Liver (tissue), 9 donors: ENCODE data around the gene ABCB9. TPM values are rescaled to one million over a fixed set of nuclear protein-coding genes. Genes with fewer than 3 reads are reported as not detected.

Experiments used
- DNase-seq: peaks from one replicate; pipeline ENCODE4 v3.0.0-alpha.2; 2017; ENCODE audit warnings: low spot score
- H3K27ac ChIP-seq, 2 donors: one replicate each; pipeline ENCODE4 v1.7.0; 2013; ENCODE audit warnings: inconsistent platforms in 2 of 2, low read length in 2 of 2, control low read depth in 1 of 2, low read depth in 1 of 2, mild to moderate bottlenecking in 1 of 2
- H3K27me3 ChIP-seq, 4 donors: one replicate each; pipeline versions ENCODE4 v1.6.1 to v1.7.0; 2013; ENCODE audit warnings: low read length in 3 of 4, inconsistent platforms in 1 of 4, mild to moderate bottlenecking in 1 of 4, moderate library complexity in 1 of 4; ENCODE audit not compliant: control insufficient read depth in 4 of 4, insufficient read depth in 4 of 4
- H3K36me3 ChIP-seq, 4 donors: one replicate each; pipeline versions ENCODE4 v1.6.1 to v1.7.0; 2013; ENCODE audit warnings: low read length in 3 of 4, mild to moderate bottlenecking in 3 of 4, low read depth in 1 of 4, moderate library complexity in 1 of 4; ENCODE audit not compliant: control insufficient read depth in 4 of 4, insufficient read depth in 3 of 4
- H3K4me1 ChIP-seq, 4 donors: one replicate each; pipeline versions ENCODE4 v1.6.1 to v1.7.0; 2013; ENCODE audit warnings: low read length in 3 of 4, mild to moderate bottlenecking in 3 of 4, moderate library complexity in 1 of 4; ENCODE audit not compliant: control insufficient read depth in 4 of 4, insufficient read depth in 4 of 4
- H3K4me3 ChIP-seq, 3 donors: one replicate each; pipeline versions ENCODE4 v1.6.1 to v1.7.0; 2013; ENCODE audit warnings: low read length in 3 of 3, control low read depth in 1 of 3, low read depth in 1 of 3, mild to moderate bottlenecking in 1 of 3
- H3K9ac ChIP-seq, 2 donors: one replicate each; pipeline ENCODE4 v1.7.0; 2013; ENCODE audit warnings: low read length in 2 of 2, mild to moderate bottlenecking in 2 of 2, moderate library complexity in 2 of 2, control low read depth in 1 of 2, low read depth in 1 of 2
- H3K9me3 ChIP-seq, 4 donors: one replicate each; pipeline versions ENCODE4 v1.6.1 to v1.7.0; 2013; ENCODE audit warnings: low read length in 3 of 4; ENCODE audit not compliant: control insufficient read depth in 4 of 4
- ATF3 ChIP-seq: IDR thresholded peaks from 2 replicates; pipeline ENCODE4 v1.6.1; 2016; ENCODE audit warnings: antibody characterized with exemption
- EGR1 ChIP-seq, 2 donors: IDR thresholded peaks; 2 replicates each; pipeline ENCODE4 v1.6.1; 2016 to 2018; ENCODE audit warnings: antibody characterized with exemption in 2 of 2, low read depth in 2 of 2
- FOXA1 ChIP-seq: IDR thresholded peaks from 2 replicates; pipeline ENCODE4 v1.6.1; 2016; ENCODE audit warnings: antibody characterized with exemption
- FOXA2 ChIP-seq: IDR thresholded peaks from 2 replicates; pipeline ENCODE4 v1.6.1; 2016; ENCODE audit warnings: antibody characterized with exemption
- GABPA ChIP-seq, 2 donors: IDR thresholded peaks in 1 of 2; conservative IDR thresholded peaks in 1 of 2; 2 replicates each; pipeline ENCODE4 v1.6.1; 2016; ENCODE audit warnings: antibody characterized with exemption in 2 of 2, mild to moderate bottlenecking in 1 of 2, moderate library complexity in 1 of 2
- HNF4A ChIP-seq, 2 donors: conservative IDR thresholded peaks; 2 replicates each; pipeline ENCODE4 v1.6.1; 2016; ENCODE audit warnings: antibody characterized with exemption in 2 of 2, mild to moderate bottlenecking in 2 of 2
- HNF4G ChIP-seq: IDR thresholded peaks from 2 replicates; pipeline ENCODE4 v1.6.1; 2016; ENCODE audit warnings: antibody characterized with exemption
- JUND ChIP-seq, 2 donors: IDR thresholded peaks; 2 replicates each; pipeline ENCODE4 v1.6.1; 2016; ENCODE audit warnings: antibody characterized with exemption in 2 of 2
- NR2F2 ChIP-seq: IDR thresholded peaks from 2 replicates; pipeline ENCODE4 v1.6.1; 2016; ENCODE audit warnings: antibody characterized with exemption
- RAD21 ChIP-seq, 2 donors: IDR thresholded peaks; 2 replicates each; pipeline ENCODE4 v1.6.1; 2016; ENCODE audit warnings: antibody characterized with exemption in 2 of 2, mild to moderate bottlenecking in 2 of 2
- RXRA ChIP-seq, 2 donors: IDR thresholded peaks; 2 replicates each; pipeline ENCODE4 v1.6.1; 2017 to 2018; ENCODE audit warnings: antibody characterized with exemption in 2 of 2, mild to moderate bottlenecking in 1 of 2
- SP1 ChIP-seq: IDR thresholded peaks from 2 replicates; pipeline ENCODE4 v1.6.1; 2018; ENCODE audit warnings: antibody characterized with exemption, mild to moderate bottlenecking
- TAF1 ChIP-seq: conservative IDR thresholded peaks from 2 replicates; pipeline ENCODE4 v1.6.1; 2016; ENCODE audit warnings: antibody characterized with exemption, mild to moderate bottlenecking
- YY1 ChIP-seq: IDR thresholded peaks from 2 replicates; pipeline ENCODE4 v1.6.1; 2016; ENCODE audit warnings: antibody characterized with exemption, mild to moderate bottlenecking
- ZBTB33 ChIP-seq: IDR thresholded peaks from 2 replicates; pipeline ENCODE4 v1.6.1; 2016; ENCODE audit warnings: antibody characterized with exemption
- WGBS: extraction: QIAGEN DNeasy Blood & Tissue Kit; methylation state at CpG from one replicate; pipeline ENCODE4 v1.1.7; 2013; 5-methylcytosine and 5-hydroxymethylcytosine counted together
- polyA plus RNA-seq, 2 donors: library from polyadenylated mRNA; stranded (reverse) in 1 of 2; unstranded in 1 of 2; fragments of 200-250 nt in 1 of 2; fragments of >200 nt in 1 of 2; fragmentation: Nextera tagmentation in 1 of 2; extraction: Ambion mirVana in 1 of 2; gene quantifications; one replicate each; pipeline versions ENCODE4 v1.2.1 to v1.2.3, GENCODE V29; 2013 to 2015
- total RNA-seq, 2 donors: library from RNA; depleted of rRNA; stranded (reverse); fragments of >200 nt; gene quantifications; one replicate each; pipeline ENCODE4 v1.2.3, GENCODE V29; 2014
- TF ChIP-seq, protein P1 (sequence below): fragments of 150-350 bp; IDR thresholded peaks from 2 replicates; pipeline ENCODE4 v1.5.1; 2017; ENCODE audit warnings: improper control_type of control experiment, low read depth, low read length; ENCODE audit not compliant: missing input control
- TF ChIP-seq, protein P2 (sequence below): IDR thresholded peaks from 2 replicates; pipeline ENCODE4 v1.6.1; 2016; ENCODE audit warnings: antibody characterized with exemption, mild to moderate bottlenecking
- TF ChIP-seq, protein P3 (sequence below): IDR thresholded peaks from 2 replicates; pipeline ENCODE4 v1.6.1; 2016; ENCODE audit warnings: antibody characterized with exemption
- donor health status: healthy.
- donor health status: healthy.
- donor health status: healthy.
- donor health status: healthy.
- donor health status: healthy.

ABCB9 gene
- total and polyA plus RNA-seq, 4 donors, result 0.29 to 3.3 (median 1.3) TPM

DNA sequence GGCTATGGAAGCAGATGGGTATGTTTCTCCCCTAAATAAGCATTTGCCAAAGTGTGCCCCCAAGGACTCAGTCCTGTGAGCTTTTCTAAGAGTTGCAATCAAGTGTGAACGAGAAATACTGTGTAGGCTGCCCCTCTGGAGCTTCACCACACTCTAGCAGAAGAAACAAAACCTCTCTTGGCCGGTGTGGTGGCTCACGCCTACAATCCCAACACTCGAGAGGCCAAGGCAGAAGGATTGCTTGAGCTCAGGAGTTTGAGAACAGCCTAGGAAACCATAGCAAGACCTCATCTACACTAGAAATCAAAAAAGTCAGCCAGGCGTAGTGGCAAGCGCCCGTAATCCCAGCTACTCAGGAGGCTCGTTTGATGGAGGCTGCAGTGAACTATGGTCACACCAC is 80.1 kb downstream of the ABCB9 start:
- 96% methylated on average over 8 of the region's 8 CpGs for WGBS
- DNase-seq, result no peak
- H3K36me3 ChIP-seq, result no peaks in the 10 kb centered on the region
- H3K9me3 ChIP-seq, result no peaks in the 10 kb centered on the region
- no peak overlapping the region for H3K9ac ChIP-seq
- H3K27ac ChIP-seq, result no peak overlapping the region
- peaks cover 0 to 29% (median 10%) of the 10 kb centered on the region in 4 donors for H3K4me1 ChIP-seq
- H3K4me3 ChIP-seq, result no peak overlapping the region
- H3K27me3 ChIP-seq, result no peaks in the 10 kb centered on the region
- TF ChIP-seq, protein P1, sequence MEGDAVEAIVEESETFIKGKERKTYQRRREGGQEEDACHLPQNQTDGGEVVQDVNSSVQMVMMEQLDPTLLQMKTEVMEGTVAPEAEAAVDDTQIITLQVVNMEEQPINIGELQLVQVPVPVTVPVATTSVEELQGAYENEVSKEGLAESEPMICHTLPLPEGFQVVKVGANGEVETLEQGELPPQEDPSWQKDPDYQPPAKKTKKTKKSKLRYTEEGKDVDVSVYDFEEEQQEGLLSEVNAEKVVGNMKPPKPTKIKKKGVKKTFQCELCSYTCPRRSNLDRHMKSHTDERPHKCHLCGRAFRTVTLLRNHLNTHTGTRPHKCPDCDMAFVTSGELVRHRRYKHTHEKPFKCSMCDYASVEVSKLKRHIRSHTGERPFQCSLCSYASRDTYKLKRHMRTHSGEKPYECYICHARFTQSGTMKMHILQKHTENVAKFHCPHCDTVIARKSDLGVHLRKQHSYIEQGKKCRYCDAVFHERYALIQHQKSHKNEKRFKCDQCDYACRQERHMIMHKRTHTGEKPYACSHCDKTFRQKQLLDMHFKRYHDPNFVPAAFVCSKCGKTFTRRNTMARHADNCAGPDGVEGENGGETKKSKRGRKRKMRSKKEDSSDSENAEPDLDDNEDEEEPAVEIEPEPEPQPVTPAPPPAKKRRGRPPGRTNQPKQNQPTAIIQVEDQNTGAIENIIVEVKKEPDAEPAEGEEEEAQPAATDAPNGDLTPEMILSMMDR, result no peak
- no peak for TF ChIP-seq HNF4G
- TF ChIP-seq HNF4A (conservative IDR thresholded peaks at IDR 0.05), result no peak
- TF ChIP-seq FOXA1, result no peak
- TF ChIP-seq ATF3, result no peak
- TF ChIP-seq, protein P2, sequence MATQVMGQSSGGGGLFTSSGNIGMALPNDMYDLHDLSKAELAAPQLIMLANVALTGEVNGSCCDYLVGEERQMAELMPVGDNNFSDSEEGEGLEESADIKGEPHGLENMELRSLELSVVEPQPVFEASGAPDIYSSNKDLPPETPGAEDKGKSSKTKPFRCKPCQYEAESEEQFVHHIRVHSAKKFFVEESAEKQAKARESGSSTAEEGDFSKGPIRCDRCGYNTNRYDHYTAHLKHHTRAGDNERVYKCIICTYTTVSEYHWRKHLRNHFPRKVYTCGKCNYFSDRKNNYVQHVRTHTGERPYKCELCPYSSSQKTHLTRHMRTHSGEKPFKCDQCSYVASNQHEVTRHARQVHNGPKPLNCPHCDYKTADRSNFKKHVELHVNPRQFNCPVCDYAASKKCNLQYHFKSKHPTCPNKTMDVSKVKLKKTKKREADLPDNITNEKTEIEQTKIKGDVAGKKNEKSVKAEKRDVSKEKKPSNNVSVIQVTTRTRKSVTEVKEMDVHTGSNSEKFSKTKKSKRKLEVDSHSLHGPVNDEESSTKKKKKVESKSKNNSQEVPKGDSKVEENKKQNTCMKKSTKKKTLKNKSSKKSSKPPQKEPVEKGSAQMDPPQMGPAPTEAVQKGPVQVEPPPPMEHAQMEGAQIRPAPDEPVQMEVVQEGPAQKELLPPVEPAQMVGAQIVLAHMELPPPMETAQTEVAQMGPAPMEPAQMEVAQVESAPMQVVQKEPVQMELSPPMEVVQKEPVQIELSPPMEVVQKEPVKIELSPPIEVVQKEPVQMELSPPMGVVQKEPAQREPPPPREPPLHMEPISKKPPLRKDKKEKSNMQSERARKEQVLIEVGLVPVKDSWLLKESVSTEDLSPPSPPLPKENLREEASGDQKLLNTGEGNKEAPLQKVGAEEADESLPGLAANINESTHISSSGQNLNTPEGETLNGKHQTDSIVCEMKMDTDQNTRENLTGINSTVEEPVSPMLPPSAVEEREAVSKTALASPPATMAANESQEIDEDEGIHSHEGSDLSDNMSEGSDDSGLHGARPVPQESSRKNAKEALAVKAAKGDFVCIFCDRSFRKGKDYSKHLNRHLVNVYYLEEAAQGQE, result no peak
- no peak for TF ChIP-seq JUND (IDR thresholded peaks at IDR 0.05)
- TF ChIP-seq TAF1, result no peak
- TF ChIP-seq RAD21 (IDR thresholded peaks at IDR 0.05), result no peak
- no peak for TF ChIP-seq SP1
- TF ChIP-seq FOXA2, result no peak
- no peak for TF ChIP-seq NR2F2
- TF ChIP-seq RXRA (IDR thresholded peaks at IDR 0.05), result no peak
- no peak for TF ChIP-seq EGR1 (IDR thresholded peaks at IDR 0.05; ENCODE audit: low read depth in 2 of 2)
- TF ChIP-seq, protein P3, sequence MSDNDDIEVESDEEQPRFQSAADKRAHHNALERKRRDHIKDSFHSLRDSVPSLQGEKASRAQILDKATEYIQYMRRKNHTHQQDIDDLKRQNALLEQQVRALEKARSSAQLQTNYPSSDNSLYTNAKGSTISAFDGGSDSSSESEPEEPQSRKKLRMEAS, result no peak
- TF ChIP-seq GABPA (IDR thresholded peaks at IDR 0.05 in 1 of 2, conservative IDR thresholded peaks at IDR 0.05 in 1 of 2), result no peak
- no peak for TF ChIP-seq YY1
- no peak for TF ChIP-seq ZBTB33
